SK-N-SH treated with all-trans-retinoic acid at 6 μM for 48 hours (cell line): ENCODE data around the gene SLC4A11.

ENCODE experiments used
- ATAC-seq: fragments of 200-7000 bp; cut with Tn5 transposase; 3 replicates; pipeline ENCODE4 v1.9.1; 2020; ENCODE audit warnings: mild to moderate bottlenecking, moderate library complexity
- BACH2 ChIP-seq: fragments of 250-450 bp; sonication (Bioruptor Pico); IDR thresholded peaks from 2 replicates; pipeline ENCODE4 v1.9.0; 2021; ENCODE audit warnings: mild to moderate bottlenecking, borderline replicate concordance
- CREB5 ChIP-seq: fragments of 250-450 bp; sonication (Bioruptor Pico); IDR thresholded peaks from 2 replicates; pipeline ENCODE4 v1.5.1; 2020; ENCODE audit warnings: low read depth, mild to moderate bottlenecking, moderate library complexity
- CSDC2 ChIP-seq: fragments of 250-450 bp; sonication (Bioruptor Pico); IDR thresholded peaks from 2 replicates; pipeline ENCODE4 v1.5.0; 2020; ENCODE audit warnings: mild to moderate bottlenecking, moderate library complexity
- CSRNP3 ChIP-seq: fragments of 250-450 bp; sonication (Bioruptor Pico); IDR thresholded peaks from 2 replicates; pipeline ENCODE4 v1.5.1; 2021; ENCODE audit warnings: mild to moderate bottlenecking, moderate library complexity
- ESRRG ChIP-seq: fragments of 250-450 bp; sonication (Bioruptor Pico); IDR thresholded peaks from 2 replicates; pipeline ENCODE4 v1.6.1; 2021; ENCODE audit warnings: mild to moderate bottlenecking
- GLIS3 ChIP-seq: fragments of 250-450 bp; sonication (Bioruptor Pico); IDR thresholded peaks from 2 replicates; pipeline ENCODE4 v1.5.0; 2020; ENCODE audit warnings: mild to moderate bottlenecking, moderate library complexity
- ISL1 ChIP-seq: fragments of 250-450 bp; sonication (Bioruptor Pico); IDR thresholded peaks from 2 replicates; pipeline ENCODE4 v2.1.2; 2022; ENCODE audit warnings: mild to moderate bottlenecking, moderate library complexity
- OSR1 ChIP-seq: fragments of 250-450 bp; sonication (Bioruptor Pico); IDR thresholded peaks from 2 replicates; pipeline ENCODE4 v1.8.0; 2022; ENCODE audit warnings: moderate library complexity, mild to moderate bottlenecking, inconsistent platforms
- PATZ1 ChIP-seq: fragments of 250-450 bp; sonication (Bioruptor Pico); IDR thresholded peaks from 2 replicates; pipeline ENCODE4 v1.8.0; 2020; ENCODE audit warnings: mild to moderate bottlenecking, moderate library complexity, borderline replicate concordance
- POU6F1 ChIP-seq: fragments of 250-450 bp; sonication (Bioruptor Pico); IDR thresholded peaks from 2 replicates; pipeline ENCODE4 v1.8.0; 2021; ENCODE audit warnings: low read depth, mild to moderate bottlenecking, moderate library complexity, borderline replicate concordance
- RARB ChIP-seq: fragments of 250-450 bp; sonication (Bioruptor Pico); IDR thresholded peaks from 2 replicates; pipeline ENCODE4 v1.8.0; 2021; ENCODE audit warnings: mild to moderate bottlenecking, moderate library complexity
- SNAI2 ChIP-seq: fragments of 250-450 bp; sonication (Bioruptor Pico); IDR thresholded peaks from 2 replicates; pipeline ENCODE4 v1.5.0; 2020; ENCODE audit warnings: mild to moderate bottlenecking, moderate library complexity
- TCF4 ChIP-seq: fragments of 250-450 bp; sonication (Bioruptor Pico); IDR thresholded peaks from 2 replicates; pipeline ENCODE4 v1.8.0; 2021; ENCODE audit warnings: mild to moderate bottlenecking, moderate library complexity, borderline replicate concordance
- TOX ChIP-seq: fragments of 250-450 bp; sonication (Bioruptor Pico); IDR thresholded peaks from 2 replicates; pipeline ENCODE4 v1.8.0; 2021; ENCODE audit warnings: mild to moderate bottlenecking, moderate library complexity, borderline replicate concordance
- TSHZ2 ChIP-seq: fragments of 250-450 bp; sonication (Bioruptor Pico); IDR thresholded peaks from 2 replicates; pipeline ENCODE4 v1.5.0; 2020; ENCODE audit warnings: mild to moderate bottlenecking, moderate library complexity
- ZC3H10 ChIP-seq: fragments of 250-450 bp; sonication (Bioruptor Pico); IDR thresholded peaks from 2 replicates; pipeline ENCODE4 v1.5.1; 2021; ENCODE audit warnings: mild to moderate bottlenecking, moderate library complexity
- ZFP3 ChIP-seq: fragments of 250-450 bp; sonication (Bioruptor Pico); IDR thresholded peaks from 2 replicates; pipeline ENCODE4 v1.5.0; 2020; ENCODE audit warnings: mild to moderate bottlenecking, moderate library complexity
- ZFP30 ChIP-seq: fragments of 450-650 bp; formaldehyde crosslinking; IDR thresholded peaks from 2 replicates; pipeline ENCODE4 v1.5.0; 2022; ENCODE audit warnings: mild to moderate bottlenecking, moderate library complexity
- ZNF565 ChIP-seq: fragments of 450-650 bp; formaldehyde crosslinking; conservative IDR thresholded peaks from 2 replicates; pipeline ENCODE4 v1.5.0; 2020; ENCODE audit warnings: low read depth, mild to moderate bottlenecking, moderate library complexity
- ZNF70 ChIP-seq: fragments of 450-650 bp; formaldehyde crosslinking; IDR thresholded peaks from 2 replicates; pipeline ENCODE4 v1.5.0; 2020; ENCODE audit warnings: mild to moderate bottlenecking, moderate library complexity
- ZNF8 ChIP-seq: fragments of 450-650 bp; formaldehyde crosslinking; IDR thresholded peaks from 2 replicates; pipeline ENCODE4 v1.5.0; 2020; ENCODE audit warnings: mild to moderate bottlenecking, moderate library complexity

Gene SLC4A11

GRCh38 chr20:3228750-3229032 lies 10.3 kb downstream of the SLC4A11 start:
- TF ChIP-seq ZC3H10 (CRISPR knock-in tag) (no peak), CSRNP3 (CRISPR knock-in tag) (no peak), TCF4 (no peak), ISL1 (CRISPR knock-in tag) (no peak), ZNF565 (no peak), BACH2 (no peak), CSDC2 (CRISPR knock-in tag) (no peak), ZNF70 (no peak), ZNF8 (CRISPR knock-in tag) (no peak), GLIS3 (CRISPR knock-in tag) (no peak), RARB (CRISPR knock-in tag) (no peak), POU6F1 (CRISPR knock-in tag) (no peak), PATZ1 (CRISPR knock-in tag) (no peak), SNAI2 (no peak), OSR1 (CRISPR knock-in tag) (no peak), ZFP30 (CRISPR knock-in tag) (no peak), TOX (no peak), TSHZ2 (CRISPR knock-in tag) (no peak)
- TF ChIP-seq, all 23 proteins: peak for 0
- ATAC-seq: no peak

GRCh38 chr20:3227936-3228749 lies 10.8 kb downstream of the SLC4A11 start:
- no peak for ATAC-seq
- TF ChIP-seq CREB5 (no peak), ZNF70 (no peak), TOX (no peak), ZFP30 (CRISPR knock-in tag) (no peak), CSDC2 (CRISPR knock-in tag) (no peak), ZNF8 (CRISPR knock-in tag) (no peak), SNAI2 (no peak), CSRNP3 (CRISPR knock-in tag) (no peak), POU6F1 (CRISPR knock-in tag) (no peak), ESRRG (no peak), ZFP3 (CRISPR knock-in tag) (no peak), ZNF565 (no peak), OSR1 (CRISPR knock-in tag) (no peak), RARB (CRISPR knock-in tag) (no peak)
